ENCODE measurements around the gene TMBIM1. TPM values are rescaled to one million over a fixed set of nuclear protein-coding genes. Genes with fewer than 3 reads are reported as not detected.

The TMBIM1 gene

Small RNA genes lying within 50 kb of the gene (small RNA-seq; reads per million reads assigned to genes)
- not detected for gene MIR6810 (ENCODE audit: low read depth)

Data from mesenchymal stem cell (in vitro differentiated cells and primary cell).